A673 (cell line): ENCODE measurements around the gene NEDD4L.

ENCODE experiments used
- EZH2 ChIP-seq: fragments of 200-600 bp; sonication (generic); IDR thresholded peaks from 2 replicates; pipeline ENCODE4 v1.6.1; 2017; ENCODE audit warnings: borderline replicate concordance, low read depth, mild to moderate bottlenecking, mixed read lengths, antibody characterized with exemption, low read length; ENCODE audit not compliant: poor library complexity, severe bottlenecking
- TF ChIP-seq, protein P1 (sequence below): fragments of 300-800, 200-600 bp; sonication (generic); conservative IDR thresholded peaks from 2 replicates; pipeline ENCODE4 v1.5.1; 2017; ENCODE audit warnings: low read depth, mild to moderate bottlenecking, antibody characterized with exemption, low read length, moderate library complexity, mixed read lengths

DNA sequence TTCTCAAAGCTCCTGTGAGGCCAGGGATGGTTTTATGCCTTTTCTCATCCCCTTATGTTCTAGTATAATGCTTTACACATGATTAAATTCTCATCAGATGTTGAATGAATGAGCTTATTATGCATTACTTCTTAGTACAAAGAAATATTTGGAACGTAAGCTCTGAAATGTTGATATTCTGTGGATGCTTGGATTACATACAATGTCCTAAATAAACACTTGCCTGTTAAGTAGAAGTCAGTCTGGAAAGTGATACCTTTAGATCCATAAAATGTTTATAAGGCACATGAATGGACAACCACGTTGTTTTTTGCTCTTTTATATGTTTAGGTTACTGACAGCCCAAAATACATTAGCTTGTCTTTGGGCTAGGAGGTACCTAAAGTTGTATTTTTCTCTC is 248.6 kb downstream of the NEDD4L start:
- TF ChIP-seq, protein P1, sequence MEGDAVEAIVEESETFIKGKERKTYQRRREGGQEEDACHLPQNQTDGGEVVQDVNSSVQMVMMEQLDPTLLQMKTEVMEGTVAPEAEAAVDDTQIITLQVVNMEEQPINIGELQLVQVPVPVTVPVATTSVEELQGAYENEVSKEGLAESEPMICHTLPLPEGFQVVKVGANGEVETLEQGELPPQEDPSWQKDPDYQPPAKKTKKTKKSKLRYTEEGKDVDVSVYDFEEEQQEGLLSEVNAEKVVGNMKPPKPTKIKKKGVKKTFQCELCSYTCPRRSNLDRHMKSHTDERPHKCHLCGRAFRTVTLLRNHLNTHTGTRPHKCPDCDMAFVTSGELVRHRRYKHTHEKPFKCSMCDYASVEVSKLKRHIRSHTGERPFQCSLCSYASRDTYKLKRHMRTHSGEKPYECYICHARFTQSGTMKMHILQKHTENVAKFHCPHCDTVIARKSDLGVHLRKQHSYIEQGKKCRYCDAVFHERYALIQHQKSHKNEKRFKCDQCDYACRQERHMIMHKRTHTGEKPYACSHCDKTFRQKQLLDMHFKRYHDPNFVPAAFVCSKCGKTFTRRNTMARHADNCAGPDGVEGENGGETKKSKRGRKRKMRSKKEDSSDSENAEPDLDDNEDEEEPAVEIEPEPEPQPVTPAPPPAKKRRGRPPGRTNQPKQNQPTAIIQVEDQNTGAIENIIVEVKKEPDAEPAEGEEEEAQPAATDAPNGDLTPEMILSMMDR = no peak
- no peak for TF ChIP-seq EZH2
